ENCODE results near the gene CTNND1.
A peak's percentile ranks its signal among the peaks of the same experiment; 100 is the strongest.

The CTNND1 gene

DNA sequence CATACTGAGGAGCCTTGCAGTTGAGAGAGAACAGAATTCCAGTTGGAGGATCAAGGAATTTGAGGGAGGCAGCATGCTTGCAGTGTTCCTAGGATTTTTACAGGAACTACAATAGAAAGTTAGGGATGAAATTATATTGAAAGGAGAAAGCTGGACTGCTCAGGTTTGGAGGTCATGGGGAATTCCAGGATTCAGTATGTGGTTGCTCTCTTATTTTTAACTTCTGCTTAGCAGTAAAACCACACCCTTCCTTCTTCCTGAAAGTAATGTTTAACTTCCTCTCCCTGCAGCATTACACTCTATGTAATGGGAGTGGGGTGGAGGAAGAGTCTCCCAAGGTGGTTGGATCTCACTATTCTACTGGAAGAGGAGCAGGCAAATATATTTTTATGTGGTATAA is 31.3 kb downstream of the CTNND1 start:
- H3K4me3 Mint-ChIP-seq, result peak overlapping the region; percentile 58
- H3K27ac Mint-ChIP-seq, result peak overlapping the region; percentile 78
- no peaks in the 10 kb centered on the region for H3K27me3 Mint-ChIP-seq (ENCODE audit: low read depth)
- H3K9me3 Mint-ChIP-seq, result no peaks in the 10 kb centered on the region
- H3K4me1 Mint-ChIP-seq (ENCODE audit: low read depth), result peaks cover 45% of the 10 kb centered on the region
- peaks cover 20% of the 10 kb centered on the region for H3K36me3 Mint-ChIP-seq (ENCODE audit: low read depth)

DNA sequence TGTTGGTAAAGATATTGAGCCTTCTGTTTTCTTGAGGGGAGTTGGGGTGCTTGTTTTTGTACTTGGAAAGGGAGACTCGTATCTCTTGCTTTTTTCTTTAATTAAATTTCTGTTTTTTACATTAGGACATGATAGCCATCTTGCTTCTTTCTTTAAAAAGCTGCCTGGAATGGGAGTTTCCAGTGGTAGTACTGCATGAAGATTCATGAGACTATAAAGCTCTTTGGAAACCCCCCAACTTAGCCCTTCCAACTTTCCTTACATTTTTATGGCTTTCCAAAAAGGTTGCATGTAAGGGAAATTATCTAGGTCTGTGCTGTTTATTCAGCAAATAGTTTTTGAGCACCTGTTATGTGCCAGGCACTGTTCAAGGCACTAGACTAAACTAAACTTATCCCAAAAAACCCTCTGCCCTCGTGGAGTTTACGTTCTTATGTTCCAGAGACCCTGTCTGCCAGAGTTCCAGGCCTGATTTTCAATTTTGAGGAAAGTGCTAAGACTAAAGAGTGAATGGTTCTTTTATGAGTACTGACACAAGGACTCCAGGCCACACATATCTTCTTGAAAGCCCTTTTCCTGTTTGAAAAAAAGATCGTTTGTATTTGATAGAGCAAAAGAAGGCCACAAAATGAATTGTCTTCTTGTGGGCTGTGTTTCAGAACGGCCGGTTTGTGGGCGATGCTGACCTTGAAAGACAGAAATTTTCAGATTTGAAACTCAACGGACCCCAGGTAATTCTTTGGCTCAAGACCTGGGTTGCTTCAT is 31.9 kb downstream of the CTNND1 start:
- H3K4me1 Mint-ChIP-seq (ENCODE audit: low read depth), result peaks cover 43% of the 10 kb centered on the region
- H3K27ac Mint-ChIP-seq, result peak overlapping the region; percentile 78
- H3K9me3 Mint-ChIP-seq, result no peaks in the 10 kb centered on the region
- H3K27me3 Mint-ChIP-seq (ENCODE audit: low read depth), result no peaks in the 10 kb centered on the region
- peaks cover 22% of the 10 kb centered on the region for H3K36me3 Mint-ChIP-seq (ENCODE audit: low read depth)
- H3K4me3 Mint-ChIP-seq, result peak overlapping the region; percentile 58

DNA sequence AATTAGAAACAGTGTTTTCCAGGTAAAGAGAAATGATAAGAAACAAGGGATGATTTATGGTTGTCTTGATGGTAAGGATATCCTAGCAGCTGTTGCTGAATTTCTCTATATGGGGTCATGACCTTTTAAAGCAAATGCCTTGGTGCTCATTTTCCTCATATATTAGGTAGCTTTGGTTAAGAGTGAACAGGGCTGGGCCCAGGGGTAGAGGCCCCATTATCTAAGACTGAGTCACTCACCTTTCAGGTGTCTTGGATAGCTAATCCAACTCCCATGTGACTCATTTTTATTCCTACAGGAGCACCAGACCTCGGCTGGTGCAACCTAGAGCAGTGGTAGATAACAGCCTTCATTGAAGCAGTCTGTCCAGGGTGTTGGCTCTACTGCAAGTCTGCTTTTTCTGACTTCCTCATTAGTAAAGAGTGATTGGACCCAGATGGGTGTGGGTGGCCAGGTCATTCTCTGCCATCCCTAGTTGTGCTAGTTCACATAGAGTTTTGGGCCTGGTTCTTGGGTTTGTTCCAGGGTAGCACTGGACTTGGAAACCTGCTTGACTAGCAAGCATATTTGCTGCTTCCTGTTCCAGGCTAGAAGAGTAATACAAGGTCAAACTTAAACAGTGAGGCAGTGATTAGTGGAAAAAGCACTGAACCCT is 37.4 kb downstream of the CTNND1 start:
- Mint-ChIP-seq H3K36me3 (ENCODE audit: low read depth) (peaks cover 25% of the 10 kb centered on the region), H3K4me3 (no peak overlapping the region), H3K4me1 (ENCODE audit: low read depth) (peaks cover 34% of the 10 kb centered on the region), H3K9me3 (no peaks in the 10 kb centered on the region), H3K27ac (peak overlapping the region; percentile 75), H3K27me3 (ENCODE audit: low read depth) (no peaks in the 10 kb centered on the region)

DNA sequence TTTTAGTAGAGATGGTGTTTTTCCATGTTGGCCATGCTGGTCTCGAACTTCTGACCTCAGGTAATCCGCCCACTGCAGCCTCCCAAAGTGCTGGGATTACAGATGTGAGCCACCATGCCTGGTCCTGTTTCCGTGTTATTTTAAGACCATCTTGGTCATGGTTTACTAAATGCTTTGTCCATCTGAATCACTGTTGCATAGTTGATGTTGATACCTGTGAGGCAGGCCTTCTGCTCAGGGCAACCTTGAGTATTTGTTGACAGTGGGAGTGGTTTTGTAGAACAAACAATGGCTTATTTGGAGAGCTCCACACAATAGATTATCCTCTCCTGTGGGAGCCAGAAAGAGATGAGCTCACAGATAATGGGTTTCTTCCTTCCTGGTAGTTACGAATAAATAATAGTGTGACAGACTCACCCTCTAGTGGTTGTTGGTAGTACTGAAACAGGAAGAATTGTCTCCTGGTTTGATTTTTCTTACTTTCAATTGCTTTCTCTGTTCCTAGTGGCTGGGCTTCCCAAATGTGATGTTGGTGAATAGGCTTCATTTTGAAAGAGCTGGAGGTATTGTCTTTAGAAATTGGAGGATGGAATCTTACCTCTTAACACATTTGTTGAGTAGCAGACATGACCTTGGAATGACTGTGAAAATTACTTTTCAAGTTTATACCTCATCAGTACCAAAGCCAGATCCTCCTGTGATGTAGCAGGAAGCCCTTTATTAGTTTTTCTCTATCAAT is 39.0 kb downstream of the CTNND1 start:
- H3K27ac Mint-ChIP-seq, result peak overlapping the region; percentile 5
- H3K4me1 Mint-ChIP-seq (ENCODE audit: low read depth), result peaks cover 27% of the 10 kb centered on the region
- no peaks in the 10 kb centered on the region for H3K9me3 Mint-ChIP-seq
- H3K4me3 Mint-ChIP-seq, result peak overlapping the region; percentile 19
- H3K36me3 Mint-ChIP-seq (ENCODE audit: low read depth), result peaks cover 28% of the 10 kb centered on the region
- no peaks in the 10 kb centered on the region for H3K27me3 Mint-ChIP-seq (ENCODE audit: low read depth)

DNA sequence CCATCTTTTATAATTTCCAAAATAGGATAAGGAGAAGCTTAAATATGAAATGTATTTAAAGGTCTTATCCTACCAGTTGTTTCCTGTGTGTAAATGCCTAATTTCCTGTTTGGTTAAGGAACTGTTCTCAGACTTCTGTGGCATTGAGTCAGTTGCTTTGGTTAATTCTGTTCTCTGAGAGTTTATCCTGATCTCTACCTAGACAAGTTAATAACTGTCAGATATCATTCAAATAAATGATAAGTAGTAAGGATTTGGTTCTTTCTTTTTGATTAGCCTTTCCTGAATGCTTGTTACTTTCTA is 39.5 kb downstream of the CTNND1 start:
- H3K36me3 Mint-ChIP-seq (ENCODE audit: low read depth), result peaks cover 26% of the 10 kb centered on the region
- H3K9me3 Mint-ChIP-seq, result no peaks in the 10 kb centered on the region
- H3K4me3 Mint-ChIP-seq, result no peak overlapping the region
- peaks cover 24% of the 10 kb centered on the region for H3K4me1 Mint-ChIP-seq (ENCODE audit: low read depth)
- no peaks in the 10 kb centered on the region for H3K27me3 Mint-ChIP-seq (ENCODE audit: low read depth)
- H3K27ac Mint-ChIP-seq, result no peak overlapping the region

DNA sequence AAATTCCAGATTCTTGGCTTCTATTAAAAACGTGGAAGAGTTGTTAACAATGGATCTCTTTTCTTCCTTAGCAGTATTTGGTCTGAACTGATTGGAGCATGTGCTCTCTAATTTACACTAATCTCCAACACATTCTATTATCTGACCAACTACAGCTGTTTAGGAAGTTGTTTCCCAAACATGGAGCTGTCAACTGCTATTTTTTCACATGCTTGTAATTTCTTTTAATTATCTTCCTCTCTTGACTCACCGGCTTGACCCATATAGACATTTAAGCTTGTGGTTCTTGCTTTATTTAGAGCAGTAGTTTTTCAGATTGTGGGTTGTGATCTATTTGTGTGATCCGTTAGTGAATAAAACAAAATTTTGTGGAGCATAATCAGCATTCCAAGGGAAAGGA is 40.8 kb downstream of the CTNND1 start:
- no peak overlapping the region for H3K27ac Mint-ChIP-seq
- H3K36me3 Mint-ChIP-seq (ENCODE audit: low read depth), result peaks cover 30% of the 10 kb centered on the region
- H3K4me1 Mint-ChIP-seq (ENCODE audit: low read depth), result peaks cover 24% of the 10 kb centered on the region
- H3K27me3 Mint-ChIP-seq (ENCODE audit: low read depth), result no peaks in the 10 kb centered on the region
- no peaks in the 10 kb centered on the region for H3K9me3 Mint-ChIP-seq
- no peak overlapping the region for H3K4me3 Mint-ChIP-seq

DNA sequence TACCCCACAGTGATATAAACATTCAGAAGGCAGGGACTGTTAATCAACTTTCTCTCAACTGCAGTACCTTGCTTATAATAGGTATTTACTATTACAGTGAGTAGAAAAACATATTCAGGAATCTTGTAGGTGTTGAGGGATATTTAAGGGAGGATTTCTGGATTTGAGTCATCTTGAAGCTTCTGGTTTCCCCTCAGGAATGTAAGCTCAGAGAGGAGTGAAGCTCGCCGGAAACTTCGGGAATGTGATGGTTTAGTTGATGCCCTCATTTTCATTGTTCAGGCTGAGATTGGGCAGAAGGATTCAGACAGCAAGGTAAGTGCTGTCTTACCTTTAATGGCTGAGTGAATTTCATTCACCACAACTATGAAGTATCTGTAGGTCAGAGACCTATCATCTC is 42.9 kb downstream of the CTNND1 start:
- H3K9me3 Mint-ChIP-seq, result no peaks in the 10 kb centered on the region
- no peak overlapping the region for H3K27ac Mint-ChIP-seq
- H3K36me3 Mint-ChIP-seq (ENCODE audit: low read depth), result peaks cover 32% of the 10 kb centered on the region
- H3K27me3 Mint-ChIP-seq (ENCODE audit: low read depth), result no peaks in the 10 kb centered on the region
- H3K4me3 Mint-ChIP-seq, result no peak overlapping the region
- H3K4me1 Mint-ChIP-seq (ENCODE audit: low read depth), result peaks cover 12% of the 10 kb centered on the region

DNA sequence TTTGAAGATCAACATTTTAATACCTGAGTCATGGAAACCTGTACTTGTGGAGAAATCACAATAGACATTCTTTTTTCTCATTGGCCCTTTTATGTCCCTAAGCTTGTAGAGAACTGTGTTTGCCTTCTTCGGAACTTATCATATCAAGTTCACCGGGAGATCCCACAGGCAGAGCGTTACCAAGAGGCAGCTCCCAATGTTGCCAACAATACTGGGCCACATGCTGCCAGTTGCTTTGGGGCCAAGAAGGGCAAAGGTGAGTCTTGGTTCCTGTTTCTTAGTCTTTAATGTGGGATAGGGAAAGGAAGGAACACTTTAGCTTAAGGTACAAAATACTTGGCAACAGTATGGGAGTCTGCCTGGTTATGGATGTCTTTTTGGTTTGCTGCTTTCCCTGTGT is 44.2 kb downstream of the CTNND1 start:
- Mint-ChIP-seq H3K4me3 (no peak overlapping the region), H3K9me3 (no peaks in the 10 kb centered on the region), H3K27ac (no peak overlapping the region), H3K27me3 (ENCODE audit: low read depth) (no peaks in the 10 kb centered on the region), H3K4me1 (ENCODE audit: low read depth) (peaks cover 5% of the 10 kb centered on the region), H3K36me3 (ENCODE audit: low read depth) (peaks cover 32% of the 10 kb centered on the region)

DNA sequence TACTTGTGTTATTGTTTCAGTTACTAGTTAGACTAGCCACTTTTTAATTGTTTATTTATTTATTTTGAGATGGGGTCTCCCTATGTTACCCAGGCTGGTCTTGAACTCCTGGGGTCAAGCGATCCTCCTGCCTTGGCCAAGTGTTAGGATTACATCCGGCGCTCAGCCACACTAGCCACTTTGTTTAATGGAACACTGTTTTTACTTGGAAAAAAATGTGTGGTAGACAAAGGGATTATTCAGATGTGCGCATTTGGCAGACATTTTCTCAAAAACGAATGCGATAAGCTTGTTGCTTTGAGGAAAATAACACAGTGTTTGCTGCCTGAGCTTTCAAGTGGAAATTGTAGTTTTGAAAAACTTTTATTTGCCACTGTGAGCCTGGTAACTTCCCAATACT is 51.0 kb downstream of the CTNND1 start:
- H3K27me3 Mint-ChIP-seq (ENCODE audit: low read depth), result no peaks in the 10 kb centered on the region
- H3K4me3 Mint-ChIP-seq, result no peak overlapping the region
- H3K36me3 Mint-ChIP-seq (ENCODE audit: low read depth), result peaks cover 25% of the 10 kb centered on the region
- no peaks in the 10 kb centered on the region for H3K9me3 Mint-ChIP-seq
- no peak overlapping the region for H3K27ac Mint-ChIP-seq
- H3K4me1 Mint-ChIP-seq (ENCODE audit: low read depth), result peaks cover 12% of the 10 kb centered on the region

DNA sequence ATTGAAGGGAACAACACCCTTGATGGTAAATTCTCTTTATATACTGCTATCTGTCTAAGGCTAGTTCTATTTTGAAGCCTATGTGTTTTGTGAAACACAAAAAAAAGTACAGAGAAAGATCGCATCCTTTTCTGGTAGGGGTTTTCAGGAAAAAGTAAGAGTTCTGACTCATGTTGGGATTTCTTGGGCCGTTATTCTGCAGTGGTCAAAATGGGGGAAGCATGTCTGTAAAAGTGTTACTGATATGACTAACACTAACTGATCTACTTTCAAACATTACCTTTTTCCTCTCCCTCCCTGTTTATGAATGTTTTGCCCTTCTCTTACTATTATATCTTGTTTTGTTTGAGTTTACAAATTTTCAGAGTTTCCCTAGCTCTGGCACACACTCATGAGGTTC is 53.9 kb downstream of the CTNND1 start:
- Mint-ChIP-seq H3K27ac (no peak overlapping the region), H3K4me1 (ENCODE audit: low read depth) (peaks cover 12% of the 10 kb centered on the region), H3K36me3 (ENCODE audit: low read depth) (peaks cover 19% of the 10 kb centered on the region), H3K4me3 (no peak overlapping the region), H3K9me3 (no peaks in the 10 kb centered on the region), H3K27me3 (ENCODE audit: low read depth) (no peaks in the 10 kb centered on the region)

DNA sequence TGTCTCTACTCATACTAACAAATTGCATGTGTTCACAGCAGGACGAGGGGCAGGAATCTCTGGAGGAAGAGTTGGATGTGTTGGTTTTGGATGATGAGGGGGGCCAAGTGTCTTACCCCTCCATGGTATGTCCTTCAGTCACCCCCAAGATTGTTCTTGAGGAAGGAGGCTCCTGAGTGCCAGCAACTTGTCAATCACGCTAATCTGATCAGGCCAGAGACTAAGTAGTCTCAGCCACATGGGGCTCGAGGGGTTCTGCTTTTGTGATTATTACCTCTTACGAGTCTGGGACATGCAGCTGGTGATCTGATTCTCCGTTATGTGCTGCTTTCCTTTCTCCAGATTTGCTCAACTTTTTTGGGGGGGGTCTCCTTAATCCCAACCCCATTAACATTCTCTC is 54.3 kb downstream of the CTNND1 start:
- H3K9me3 Mint-ChIP-seq, result no peaks in the 10 kb centered on the region
- no peaks in the 10 kb centered on the region for H3K27me3 Mint-ChIP-seq (ENCODE audit: low read depth)
- peaks cover 12% of the 10 kb centered on the region for H3K4me1 Mint-ChIP-seq (ENCODE audit: low read depth)
- no peak overlapping the region for H3K27ac Mint-ChIP-seq
- H3K36me3 Mint-ChIP-seq (ENCODE audit: low read depth), result peaks cover 19% of the 10 kb centered on the region
- no peak overlapping the region for H3K4me3 Mint-ChIP-seq

DNA sequence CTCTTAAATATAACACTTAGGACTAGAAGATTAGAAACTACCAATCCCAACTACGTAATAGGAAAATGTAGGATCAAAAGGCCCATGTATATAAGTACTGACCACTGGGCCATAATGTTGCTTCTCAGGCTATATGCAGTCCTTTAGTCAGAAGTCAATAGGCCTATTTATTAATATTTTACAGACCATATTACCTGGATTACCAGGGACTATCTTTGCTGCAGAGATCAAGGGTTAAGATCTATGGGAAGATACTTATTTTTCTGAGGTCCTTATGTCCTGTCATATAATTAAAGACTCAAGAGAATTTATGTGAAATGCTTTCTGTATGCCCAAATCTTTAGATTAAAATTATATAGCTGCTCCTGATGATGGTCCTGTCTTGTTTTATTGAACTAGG is 57.2 kb downstream of the CTNND1 start:
- peaks cover 12% of the 10 kb centered on the region for H3K4me1 Mint-ChIP-seq (ENCODE audit: low read depth)
- H3K36me3 Mint-ChIP-seq (ENCODE audit: low read depth), result peaks cover 17% of the 10 kb centered on the region
- peaks cover 5% of the 10 kb centered on the region for H3K27me3 Mint-ChIP-seq (ENCODE audit: low read depth)
- H3K4me3 Mint-ChIP-seq, result no peak overlapping the region
- no peak overlapping the region for H3K27ac Mint-ChIP-seq
- no peaks in the 10 kb centered on the region for H3K9me3 Mint-ChIP-seq

DNA sequence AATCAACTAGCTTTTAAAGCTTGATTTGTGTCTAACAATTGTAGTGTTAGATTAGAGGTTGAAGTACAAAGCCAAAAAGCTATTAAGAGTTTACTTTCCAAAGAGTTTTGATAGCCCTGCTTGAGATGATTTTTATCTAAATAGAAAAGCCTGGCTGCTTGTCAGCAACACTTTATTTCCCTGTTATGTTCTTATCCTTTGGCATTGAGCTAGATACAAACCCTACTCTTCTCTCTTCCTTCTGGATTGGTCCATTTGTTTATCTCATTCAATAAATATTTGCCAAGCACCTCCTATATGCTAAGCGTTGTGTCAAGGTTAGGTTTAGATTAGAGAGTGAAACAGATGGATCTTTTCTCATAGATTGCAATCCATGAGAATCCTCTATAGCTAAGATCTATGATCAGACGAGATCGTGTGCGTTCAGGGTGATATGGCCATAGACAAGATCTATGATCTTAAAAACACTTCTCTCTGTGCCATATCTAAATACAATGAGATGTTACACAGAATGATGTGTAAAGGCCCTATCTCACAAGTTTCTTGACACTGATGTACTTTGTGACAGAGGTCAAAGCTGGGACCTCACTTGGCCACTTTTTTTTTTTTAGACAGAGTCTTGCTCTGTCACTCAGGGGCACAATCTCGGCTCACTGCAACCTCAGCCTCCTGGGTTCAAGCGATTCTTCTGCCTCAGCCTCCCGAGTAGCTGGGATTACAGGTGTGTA is 57.8 kb downstream of the CTNND1 start:
- H3K9me3 Mint-ChIP-seq, result no peaks in the 10 kb centered on the region
- H3K27me3 Mint-ChIP-seq (ENCODE audit: low read depth), result peaks cover 5% of the 10 kb centered on the region
- no peak overlapping the region for H3K27ac Mint-ChIP-seq
- no peak overlapping the region for H3K4me3 Mint-ChIP-seq
- peaks cover 13% of the 10 kb centered on the region for H3K36me3 Mint-ChIP-seq (ENCODE audit: low read depth)
- H3K4me1 Mint-ChIP-seq (ENCODE audit: low read depth), result peaks cover 12% of the 10 kb centered on the region

DNA sequence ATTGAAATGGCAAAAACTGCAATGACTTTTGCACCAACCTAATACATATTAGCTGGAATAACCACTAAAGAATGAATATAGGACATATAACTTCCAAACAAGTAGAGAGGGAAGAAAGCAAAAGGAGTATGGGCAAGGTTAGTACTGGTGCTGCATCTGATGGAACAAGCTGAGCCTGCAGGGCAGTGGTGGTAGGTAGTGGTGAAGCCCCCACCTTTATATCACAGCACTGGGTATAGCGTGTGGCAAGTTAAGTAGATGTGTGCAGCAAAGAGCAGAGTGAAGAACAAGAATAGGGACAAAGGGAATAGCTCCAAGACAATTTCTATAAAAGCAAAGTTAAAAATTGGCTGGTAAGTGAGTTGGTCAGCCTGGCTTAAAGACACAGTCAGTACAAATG is 62.3 kb downstream of the CTNND1 start:
- Mint-ChIP-seq H3K36me3 (ENCODE audit: low read depth) (peaks cover 2% of the 10 kb centered on the region), H3K27me3 (ENCODE audit: low read depth) (peaks cover 5% of the 10 kb centered on the region), H3K9me3 (no peaks in the 10 kb centered on the region), H3K27ac (no peak overlapping the region), H3K4me1 (ENCODE audit: low read depth) (no peaks in the 10 kb centered on the region), H3K4me3 (no peak overlapping the region)
